GM18526 (cell line): Measurements from ENCODE around the gene TRPV2.

Experiments used
- POLR2A ChIP-seq: IDR thresholded peaks from 3 replicates; pipeline ENCODE4 v1.6.1; 2011; ENCODE audit not compliant: insufficient read length; ENCODE audit errors: extremely low read depth

TRPV2 gene

DNA sequence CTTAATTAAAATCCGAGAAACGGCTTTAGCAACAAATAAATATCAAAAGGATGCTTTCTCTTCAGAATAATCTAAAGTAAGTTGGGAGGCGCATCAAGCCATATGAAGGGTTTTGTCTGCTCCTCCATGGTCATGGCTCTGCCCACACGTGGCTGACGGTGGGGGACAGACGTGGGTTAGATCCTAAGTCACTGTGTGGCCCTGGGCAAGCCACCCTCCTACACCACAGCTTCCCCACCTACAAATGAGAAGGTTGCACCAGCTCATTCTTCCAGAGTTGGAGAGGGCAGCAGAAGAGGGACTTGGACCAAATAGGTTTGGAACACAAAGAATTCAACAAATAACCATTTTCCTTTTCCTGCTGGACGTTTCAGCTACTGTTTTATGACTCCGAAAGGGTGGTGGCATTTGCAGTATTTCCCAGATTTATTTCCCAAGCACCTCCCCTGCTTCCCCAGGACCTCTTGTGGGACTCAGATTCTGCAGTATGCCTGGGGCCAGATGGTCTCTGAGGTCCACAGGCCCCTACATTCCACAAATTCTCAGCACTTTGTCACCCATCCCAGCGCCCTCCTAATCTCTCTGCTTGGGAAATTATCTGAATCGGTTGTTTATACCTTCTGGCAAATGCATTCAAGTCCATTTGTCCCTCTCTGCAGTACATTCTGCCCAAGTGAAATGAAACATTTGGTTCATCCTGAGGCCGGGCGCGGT, 58.8 kb downstream of the TRPV2 start:
- no peak for TF ChIP-seq POLR2A

DNA sequence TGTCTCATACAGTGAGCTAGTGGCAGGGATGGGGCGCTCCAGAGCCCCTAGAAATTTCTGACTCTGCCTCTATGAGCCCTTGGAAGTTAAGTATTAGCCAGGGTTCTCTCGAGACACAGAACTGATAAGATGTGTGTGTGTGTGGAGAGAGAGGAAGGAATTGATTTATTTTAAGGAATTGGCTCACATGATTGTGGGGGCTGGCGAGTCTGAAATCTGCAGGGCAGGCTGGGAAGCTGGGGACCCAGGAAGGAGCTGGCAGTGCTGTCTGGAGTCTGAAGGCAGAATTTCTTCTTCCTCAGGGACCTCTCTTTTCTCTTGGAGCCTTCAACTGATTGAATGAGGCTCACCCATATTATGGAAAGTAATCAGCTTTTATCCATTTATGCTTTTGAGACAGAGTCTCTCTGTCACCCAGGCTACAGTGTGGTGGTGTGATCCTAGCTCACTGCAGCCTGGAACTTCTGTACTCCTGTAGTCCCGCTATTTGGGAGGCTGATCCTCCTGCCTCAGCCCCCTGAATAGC, 59.9 kb downstream of the TRPV2 start:
- TF ChIP-seq POLR2A: no peak

DNA sequence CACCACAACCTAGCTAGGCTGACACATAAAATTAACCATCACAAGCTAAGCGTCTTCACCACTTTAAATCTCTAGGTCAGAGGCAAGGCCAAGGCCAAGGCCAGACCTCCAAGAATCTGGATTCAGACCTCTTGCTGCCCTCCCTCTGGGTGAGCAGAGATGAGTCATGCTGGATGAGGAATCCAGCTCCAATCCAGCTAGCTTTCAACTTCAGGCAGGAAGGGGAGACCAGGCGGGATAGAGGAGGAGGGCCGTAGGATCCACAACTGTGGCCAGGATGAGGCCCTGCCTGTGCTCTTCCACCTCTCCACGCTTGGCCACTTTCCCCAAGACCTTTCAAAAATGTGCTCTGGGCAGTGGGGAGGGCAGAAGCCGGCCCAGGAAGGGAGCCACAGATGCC, 61.9 kb downstream of the TRPV2 start:
- TF ChIP-seq POLR2A: no peak

DNA sequence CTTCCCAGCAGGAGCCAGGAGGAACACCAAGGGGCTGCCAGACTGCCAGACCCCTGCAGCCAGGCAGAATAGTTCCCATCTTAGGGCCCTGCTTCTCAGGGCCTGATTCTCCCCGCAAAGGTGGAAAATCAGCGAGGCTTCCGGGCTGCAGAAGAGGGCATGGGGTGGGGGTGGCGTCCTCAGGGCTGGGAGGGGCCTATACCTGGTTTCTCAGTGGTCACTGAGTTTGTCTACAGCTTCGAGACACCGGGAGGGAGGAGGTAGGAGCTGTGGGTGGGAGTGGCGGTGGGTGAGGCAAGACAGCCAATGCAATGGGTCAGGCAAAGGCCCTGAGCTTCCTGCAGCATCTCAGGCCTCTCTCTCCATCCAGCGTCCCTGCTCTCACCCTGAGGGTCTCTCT, 62.3 kb downstream of the TRPV2 start:
- no peak for TF ChIP-seq POLR2A

DNA sequence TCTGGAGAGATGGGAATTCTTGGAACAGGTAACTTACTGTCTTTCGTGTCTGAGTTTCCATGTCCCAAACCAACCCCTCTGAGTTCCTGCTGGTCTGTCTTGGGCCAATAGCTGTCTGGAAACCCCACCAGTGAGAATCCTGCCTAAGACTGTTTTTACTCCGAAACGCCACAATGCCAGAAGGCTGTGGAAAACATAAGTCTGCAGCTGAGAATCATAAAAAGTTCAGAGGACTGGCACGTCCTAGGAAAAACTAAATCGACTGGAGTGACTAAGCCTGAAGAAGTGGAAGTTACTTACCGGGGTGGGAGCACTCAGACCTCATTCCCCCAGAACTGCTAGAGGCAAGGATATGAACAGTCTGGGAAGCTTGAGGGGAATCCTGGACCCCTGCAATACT, 63.3 kb downstream of the TRPV2 start:
- no peak for TF ChIP-seq POLR2A

DNA sequence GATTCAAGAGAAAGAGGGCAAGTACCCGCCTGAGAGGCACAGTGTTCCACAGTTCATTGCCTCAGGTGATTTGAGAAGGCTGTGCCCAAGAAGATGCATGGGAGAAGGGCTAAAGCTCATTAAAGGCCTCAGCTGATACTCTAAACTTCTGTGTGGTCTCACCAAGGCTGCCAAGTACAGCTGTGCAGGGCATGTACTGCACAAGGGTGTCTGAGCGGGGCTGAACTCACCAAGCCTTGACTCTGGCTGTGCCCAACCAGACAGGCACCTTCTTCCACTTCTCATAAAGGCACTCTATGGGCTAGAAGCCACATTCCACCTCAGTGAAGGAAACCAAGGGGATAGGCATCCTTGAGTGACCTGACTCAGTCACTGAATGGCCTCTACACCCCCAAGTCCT, 63.9 kb downstream of the TRPV2 start:
- no peak for TF ChIP-seq POLR2A

DNA sequence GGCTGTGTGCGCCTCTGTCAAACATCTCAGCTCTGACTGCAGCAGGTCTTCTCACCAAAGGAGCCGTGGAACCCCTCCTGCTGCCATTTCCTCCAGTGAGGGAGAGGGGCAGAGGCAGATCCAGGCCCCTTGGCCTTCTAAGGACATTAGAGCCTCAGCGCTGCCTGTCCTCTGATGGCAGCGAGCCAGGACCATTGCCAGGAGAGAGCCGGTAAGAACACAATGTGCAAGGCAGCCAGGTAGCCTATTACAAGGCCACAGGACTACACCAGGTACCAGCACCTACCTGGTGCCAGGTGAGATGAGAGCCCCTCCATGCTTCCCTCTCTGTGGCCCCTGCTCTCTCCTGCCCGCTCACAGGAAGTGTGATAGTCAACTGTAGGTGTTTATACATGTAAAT, 65.6 kb downstream of the TRPV2 start:
- TF ChIP-seq POLR2A: no peak

DNA sequence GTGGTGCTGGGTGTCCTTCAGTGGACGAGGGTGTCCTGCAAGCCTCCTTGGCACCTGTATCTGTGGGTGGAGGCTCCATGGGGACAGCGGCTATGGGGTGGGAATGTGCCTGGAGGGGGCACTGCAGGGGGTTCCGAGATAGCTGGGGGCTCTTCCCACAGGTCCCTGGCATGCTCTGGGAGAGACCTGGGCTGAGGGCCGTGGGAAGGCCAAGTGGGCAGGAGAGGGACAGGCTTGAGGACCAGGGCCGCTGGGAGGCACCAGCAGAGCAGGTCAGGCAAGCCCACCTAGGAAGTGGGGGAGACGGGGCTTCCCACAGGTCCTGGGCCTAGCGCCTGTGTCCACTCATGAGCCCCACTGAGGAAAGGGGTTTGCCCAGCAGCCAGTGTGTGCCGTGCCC, 66.9 kb downstream of the TRPV2 start:
- TF ChIP-seq POLR2A: no peak

DNA sequence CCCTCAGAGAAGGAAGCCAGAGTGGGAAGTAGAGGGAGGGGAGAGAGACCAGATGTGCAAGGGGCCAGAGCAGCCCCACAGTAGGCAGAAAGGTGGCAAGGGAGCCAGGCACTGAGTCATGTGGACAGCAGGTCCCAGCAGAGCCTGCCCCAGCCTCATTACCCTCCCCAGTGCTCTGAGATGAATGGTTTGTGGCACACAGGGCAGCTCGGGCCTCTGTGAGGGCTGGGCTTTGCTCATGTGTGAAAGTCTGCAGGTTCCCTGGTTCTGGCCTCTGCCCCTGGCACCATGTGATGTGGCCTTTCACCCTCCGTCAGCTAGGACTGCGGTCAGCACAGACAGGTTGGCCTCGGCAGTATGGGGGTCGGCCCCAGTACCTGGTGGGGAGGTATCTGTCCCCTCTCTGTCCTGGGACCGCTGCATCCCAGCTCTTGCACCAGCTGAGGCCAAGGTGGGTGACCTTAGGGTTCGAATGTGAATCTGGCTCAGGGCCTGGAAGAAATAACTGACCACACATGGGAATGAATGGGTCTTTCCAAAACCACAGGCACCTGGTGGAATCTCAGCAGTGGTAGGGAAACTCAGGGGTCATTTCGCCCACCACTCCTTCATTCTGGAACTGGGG, 67.8 kb downstream of the TRPV2 start:
- TF ChIP-seq POLR2A: no peak

DNA sequence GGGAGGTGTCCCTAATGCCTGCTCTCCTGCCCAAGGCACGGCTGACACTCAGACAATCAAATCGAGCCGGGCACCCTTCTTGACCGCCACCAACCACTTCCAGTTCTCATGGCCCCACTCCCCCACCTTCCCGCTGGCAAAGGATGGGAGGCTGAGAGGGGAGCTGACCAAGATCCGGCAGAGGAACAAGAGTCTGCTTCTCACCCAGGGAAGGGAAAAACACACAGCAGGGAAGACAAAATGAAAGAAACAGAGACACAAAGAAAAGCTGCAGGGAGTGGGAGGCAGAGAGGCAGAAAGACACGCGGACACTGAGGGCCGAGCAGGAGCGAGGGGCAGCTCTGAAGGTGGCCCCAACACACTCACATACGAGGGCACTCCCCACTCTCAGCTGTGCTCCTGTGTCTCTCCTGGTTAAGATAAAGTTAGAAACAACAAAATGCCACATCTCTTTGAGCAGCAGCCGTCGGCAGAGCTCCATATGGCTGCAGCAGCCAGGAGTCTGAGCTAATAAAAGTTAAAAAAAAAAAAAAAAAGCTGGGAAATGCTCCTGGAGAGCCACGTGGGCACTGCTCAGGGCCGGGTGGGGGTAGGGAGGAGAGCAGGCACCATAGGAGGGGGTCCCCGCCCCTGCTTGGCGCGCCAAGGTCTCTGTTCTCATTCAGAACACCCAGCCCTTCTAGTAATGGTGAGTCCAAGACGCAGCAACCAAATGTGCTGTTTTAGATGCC, 69.2 kb downstream of the TRPV2 start:
- no peak for TF ChIP-seq POLR2A
